ENCODE results near the gene VWA7.

VWA7 gene

GRCh38 chr6:31750411-31751022 is 26.6 kb downstream of the VWA7 start:
- no peak for ATAC-seq

GRCh38 chr6:31749301-31750036 is 27.7 kb downstream of the VWA7 start:
- ATAC-seq: no peak

- no peak for ATAC-seq
Observed at GRCh38 chr6:31744422-31744821, 32.7 kb downstream of the VWA7 start.

- no peak for ATAC-seq
Observed at GRCh38 chr6:31742894-31743293, 34.2 kb downstream of the VWA7 start.

- ATAC-seq: no peak
Observed at GRCh38 chr6:31741815-31742214, 35.3 kb downstream of the VWA7 start.

- no peak for ATAC-seq
Observed at GRCh38 chr6:31740397-31741223, 36.5 kb downstream of the VWA7 start.

- peak; percentile 95 for ATAC-seq
Observed at GRCh38 chr6:31739639-31740396, 37.3 kb downstream of the VWA7 start, which contains the start of gene MSH5. Gene MSH5 (plus strand): TSS chr6:31740005. CDS start chr6:31740467, 462 bp downstream.

- ATAC-seq: no peak
Observed at GRCh38 chr6:31737991-31738979, 38.8 kb downstream of the VWA7 start.

- ATAC-seq: no peak
Observed at GRCh38 chr6:31737315-31737990, 39.7 kb downstream of the VWA7 start.

GRCh38 chr6:31736768-31737314 is 40.3 kb downstream of the VWA7 start:
- ATAC-seq: no peak

- ATAC-seq: peak; percentile 34 to 36
Observed at GRCh38 chr6:31736021-31736767, 40.9 kb downstream of the VWA7 start, which contains the start of gene CLIC1. Gene CLIC1 (minus strand): TSS chr6:31736530. CDS start chr6:31736300, 230 bp downstream.

GRCh38 chr6:31734821-31735406 is 42.2 kb downstream of the VWA7 start:
- peak; percentile 66 for ATAC-seq

GRCh38 chr6:31734247-31734820 is 42.8 kb downstream of the VWA7 start:
- ATAC-seq: no peak

- ATAC-seq: no peak
Observed at GRCh38 chr6:31733734-31734133, 43.4 kb downstream of the VWA7 start.

- ATAC-seq: no peak
Observed at GRCh38 chr6:31732029-31732428, 45.1 kb downstream of the VWA7 start.

- no peak for ATAC-seq
Observed at GRCh38 chr6:31730631-31731086, 46.5 kb downstream of the VWA7 start.

- peak; percentile 31 to 45 for ATAC-seq
Observed at GRCh38 chr6:31729979-31730630, 47.0 kb downstream of the VWA7 start.

- peak; percentile 71 to 74 for ATAC-seq
Observed at GRCh38 chr6:31729515-31729978, 47.6 kb downstream of the VWA7 start.
